ENCODE data around the gene FZD2. TPM values are rescaled to one million over a fixed set of nuclear protein-coding genes. Genes with fewer than 3 reads are reported as not detected.
"Not testable (repeated sequence)": the region's sequence is repeated elsewhere in the genome, so short reads cannot be mapped to it uniquely, and the experiment has no call there.

The FZD2 gene
- total RNA-seq, 2 experiments from 2014 or later = 0.36 to 0.45 TPM

DNA sequence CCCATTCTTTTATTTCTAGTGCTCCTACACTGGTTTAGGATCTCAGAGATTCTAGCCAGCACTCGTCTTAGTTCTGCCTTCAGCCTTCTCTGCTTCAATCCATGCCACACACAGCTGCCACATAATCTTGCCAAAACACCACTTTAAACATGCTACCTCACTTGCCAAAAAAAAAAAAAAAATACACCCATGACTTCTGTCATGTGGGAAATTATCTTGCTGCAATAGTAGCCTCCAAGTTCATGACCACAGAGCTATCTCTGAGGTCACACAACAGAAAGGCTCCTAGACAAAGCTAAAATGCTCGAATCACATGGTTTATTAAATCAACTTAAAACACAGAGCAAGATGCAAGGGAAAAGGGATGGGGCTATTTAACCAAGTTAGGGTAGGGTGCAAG, 18.1 kb downstream of the FZD2 start:
- Mint-ChIP-seq H3K4me3 (no peak overlapping the region), H3K9me3 (no peaks in the 10 kb centered on the region), H3K36me3 (no peaks in the 10 kb centered on the region), H3K27me3 (peaks cover 21% of the 10 kb centered on the region), H3K4me1 (peaks cover 2% of the 10 kb centered on the region), H3K27ac (no peak overlapping the region)
- POLR2A ChIA-PET = interaction anchor here (0.6 to 0.7 kb wide), 2 partner anchors 9 to 33 kb away, joined by 3 read pairs; no protein-coding TSS in a partner anchor
- DNase-seq (no peak), ATAC-seq (ENCODE audit: low read depth) (no peak)

DNA sequence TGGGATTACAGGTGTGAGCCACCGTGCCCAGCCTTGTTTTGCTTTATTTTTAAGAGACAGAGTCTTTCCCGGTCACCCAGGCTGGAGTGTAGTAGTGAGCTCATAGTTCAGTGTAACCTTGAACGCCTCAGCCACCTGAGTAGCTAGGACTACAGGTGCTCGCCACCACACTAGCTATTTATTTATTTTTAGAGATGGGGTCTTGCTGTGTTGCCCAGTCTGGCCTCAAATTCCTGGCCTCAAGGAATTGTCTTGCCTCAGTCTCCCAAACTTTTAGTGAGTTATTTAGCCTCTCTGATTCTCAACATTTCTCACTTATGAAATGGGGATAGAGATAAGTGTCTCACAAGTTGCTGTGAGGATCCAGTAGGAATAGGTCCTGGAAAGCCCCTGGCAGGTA, 21.7 kb downstream of the FZD2 start:
- H3K36me3 Mint-ChIP-seq = no peaks in the 10 kb centered on the region
- DNase-seq = no peak
- ATAC-seq (ENCODE audit: low read depth) = no peak
- POLR2A ChIA-PET = no interaction called here
- H3K4me1 Mint-ChIP-seq = peaks cover 2% of the 10 kb centered on the region
- H3K27ac Mint-ChIP-seq = no peak overlapping the region
- H3K27me3 Mint-ChIP-seq = peaks cover 26% of the 10 kb centered on the region
- no peaks in the 10 kb centered on the region for H3K9me3 Mint-ChIP-seq
- no peak overlapping the region for H3K4me3 Mint-ChIP-seq

DNA sequence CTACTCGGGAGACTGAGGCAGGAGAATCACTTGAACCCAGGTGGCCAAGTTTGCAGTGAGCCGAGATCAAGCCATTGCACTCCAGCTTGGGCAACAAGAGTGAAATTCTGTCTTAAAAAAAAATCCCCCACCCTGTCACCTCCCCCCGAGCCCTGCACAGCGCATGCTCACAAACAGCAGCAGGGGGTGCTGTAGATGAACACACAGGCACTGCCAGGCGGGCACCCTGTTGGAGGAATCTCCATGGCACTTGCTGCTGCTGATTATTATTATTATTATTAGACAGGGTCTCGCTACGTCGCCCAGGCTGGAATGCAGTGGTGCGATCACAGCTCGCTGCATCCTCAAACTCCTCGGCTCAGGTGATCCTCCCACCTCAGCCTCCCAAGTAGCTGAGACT, 24.6 kb downstream of the FZD2 start:
- no peaks in the 10 kb centered on the region for H3K9me3 Mint-ChIP-seq

DNA sequence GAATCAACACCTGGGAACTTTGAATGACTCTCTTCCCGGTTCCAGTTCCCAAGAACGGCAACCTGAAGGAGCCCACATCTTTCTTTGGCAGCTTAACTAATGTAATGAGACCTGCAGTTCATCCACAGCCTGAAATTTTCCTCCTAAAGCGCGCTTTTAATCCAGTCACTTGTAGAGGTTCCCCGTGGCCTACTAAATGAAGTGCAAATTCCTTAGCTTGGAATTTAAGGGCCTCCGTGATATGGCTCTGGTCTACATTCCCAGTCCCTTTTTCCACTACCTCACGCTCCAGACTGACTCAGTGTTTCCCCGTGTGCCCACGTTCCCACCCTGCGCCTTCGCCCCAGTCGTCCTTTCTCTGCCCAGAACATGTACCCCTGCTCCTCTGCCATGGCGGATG, 27.2 kb downstream of the FZD2 start:
- POLR2A ChIA-PET = no interaction called here
- H3K9me3 Mint-ChIP-seq = no peaks in the 10 kb centered on the region
- no peak for ATAC-seq (ENCODE audit: low read depth)
- no peak overlapping the region for H3K27ac Mint-ChIP-seq
- no peaks in the 10 kb centered on the region for H3K4me1 Mint-ChIP-seq
- H3K27me3 Mint-ChIP-seq = peaks cover 16% of the 10 kb centered on the region
- no peaks in the 10 kb centered on the region for H3K36me3 Mint-ChIP-seq
- no peak overlapping the region for H3K4me3 Mint-ChIP-seq
- DNase-seq = no peak

More for the DNA sequence above, 24.6 kb downstream of the FZD2 start:
- H3K4me1 Mint-ChIP-seq = peaks cover 2% of the 10 kb centered on the region
- H3K36me3 Mint-ChIP-seq = no peaks in the 10 kb centered on the region
- no peak overlapping the region for H3K4me3 Mint-ChIP-seq
- POLR2A ChIA-PET = no interaction called here
- no peak overlapping the region for H3K27ac Mint-ChIP-seq
- DNase-seq (no peak), ATAC-seq (ENCODE audit: low read depth) (no peak)
- H3K27me3 Mint-ChIP-seq = peaks cover 26% of the 10 kb centered on the region

GRCh38 chr17:44585315-44585714, 28.0 kb downstream of the FZD2 start:
- H3K9me3 Mint-ChIP-seq = no peaks in the 10 kb centered on the region
- ATAC-seq (ENCODE audit: low read depth) (no peak), DNase-seq (no peak)
- H3K4me3 Mint-ChIP-seq = no peak overlapping the region
- H3K27ac Mint-ChIP-seq = no peak overlapping the region
- H3K4me1 Mint-ChIP-seq = no peaks in the 10 kb centered on the region
- H3K36me3 Mint-ChIP-seq = no peaks in the 10 kb centered on the region
- POLR2A ChIA-PET = no interaction called here
- H3K27me3 Mint-ChIP-seq = peaks cover 10% of the 10 kb centered on the region

DNA sequence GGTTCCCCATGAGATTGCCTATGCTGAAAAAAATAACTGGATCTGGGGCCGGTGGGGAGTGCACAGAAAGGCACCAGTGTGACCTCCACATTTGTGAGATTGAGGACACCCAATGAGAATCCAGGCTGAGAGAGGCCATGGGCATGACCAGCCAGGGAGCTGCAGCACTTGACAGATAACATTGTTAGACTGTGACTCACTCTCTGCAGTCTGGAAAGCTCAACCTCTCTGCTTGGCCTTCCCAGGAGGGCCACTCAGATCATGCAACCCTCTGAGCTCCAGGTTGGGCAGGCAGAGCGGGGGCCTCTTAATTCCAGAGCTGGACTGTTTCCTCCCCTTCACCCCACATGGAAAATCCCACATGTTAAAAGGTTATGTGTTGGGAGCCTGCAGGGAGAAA, 30.1 kb downstream of the FZD2 start:
- no peaks in the 10 kb centered on the region for H3K36me3 Mint-ChIP-seq
- H3K4me1 Mint-ChIP-seq = no peaks in the 10 kb centered on the region
- H3K27me3 Mint-ChIP-seq = no peaks in the 10 kb centered on the region
- no peak overlapping the region for H3K27ac Mint-ChIP-seq
- POLR2A ChIA-PET = interaction anchor here (0.7 kb wide), 1 partner anchor 257 kb away, joined by 5 read pairs; no protein-coding TSS in a partner anchor
- no peaks in the 10 kb centered on the region for H3K9me3 Mint-ChIP-seq
- no peak for ATAC-seq (ENCODE audit: low read depth)
- DNase-seq = no peak
- no peak overlapping the region for H3K4me3 Mint-ChIP-seq

- Mint-ChIP-seq H3K36me3 (no peaks in the 10 kb centered on the region), H3K27me3 (peaks cover 4% of the 10 kb centered on the region), H3K27ac (no peak overlapping the region), H3K9me3 (no peaks in the 10 kb centered on the region), H3K4me1 (no peaks in the 10 kb centered on the region), H3K4me3 (no peak overlapping the region)
- ATAC-seq (ENCODE audit: low read depth) = no peak
- no peak for DNase-seq
- POLR2A ChIA-PET = no interaction called here
Measured at GRCh38 chr17:44589316-44590071, 32.2 kb downstream of the FZD2 start.

DNA sequence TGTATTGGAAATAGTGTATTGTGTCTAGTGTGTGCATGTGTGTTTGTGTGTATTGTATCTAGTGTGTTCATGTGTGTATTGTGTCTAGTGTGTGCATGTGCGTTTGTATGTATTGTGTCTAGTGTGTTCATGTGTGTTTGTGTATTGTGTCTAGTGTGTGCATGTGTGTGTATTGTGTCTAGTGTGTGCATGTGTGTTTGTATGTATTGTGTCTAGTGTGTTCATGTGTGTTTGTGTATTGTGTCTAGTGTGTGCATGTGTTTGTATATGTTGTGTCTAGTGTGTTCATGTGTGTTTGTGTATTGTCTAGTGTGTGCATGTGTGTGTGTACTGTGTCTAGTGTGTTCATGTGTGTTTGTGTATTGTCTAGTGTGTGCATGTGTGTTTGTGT, 32.8 kb downstream of the FZD2 start:
- H3K27me3 Mint-ChIP-seq; H3K27ac Mint-ChIP-seq; ATAC-seq (ENCODE audit: low read depth); POLR2A ChIA-PET; H3K4me1 Mint-ChIP-seq; H3K9me3 Mint-ChIP-seq; H3K4me3 Mint-ChIP-seq; DNase-seq; H3K36me3 Mint-ChIP-seq: not testable (repeated sequence)

- ATAC-seq (ENCODE audit: low read depth); POLR2A ChIA-PET; H3K4me3 Mint-ChIP-seq; DNase-seq; H3K36me3 Mint-ChIP-seq; H3K9me3 Mint-ChIP-seq; H3K27ac Mint-ChIP-seq; H3K4me1 Mint-ChIP-seq; H3K27me3 Mint-ChIP-seq: not testable (repeated sequence)
Measured at GRCh38 chr17:44590762-44591161, 33.5 kb downstream of the FZD2 start.

- H3K27ac Mint-ChIP-seq = no peak overlapping the region
- no peak for ATAC-seq (ENCODE audit: low read depth)
- H3K4me3 Mint-ChIP-seq = no peak overlapping the region
- H3K36me3 Mint-ChIP-seq = no peaks in the 10 kb centered on the region
- no peaks in the 10 kb centered on the region for H3K9me3 Mint-ChIP-seq
- H3K4me1 Mint-ChIP-seq = no peaks in the 10 kb centered on the region
- DNase-seq = no peak
- POLR2A ChIA-PET = interaction anchor here (0.7 kb wide), 1 partner anchor 36 kb away, joined by 5 read pairs; no protein-coding TSS in a partner anchor
- H3K27me3 Mint-ChIP-seq = peaks cover 5% of the 10 kb centered on the region
Measured at GRCh38 chr17:44591206-44591605, 33.9 kb downstream of the FZD2 start.

DNA sequence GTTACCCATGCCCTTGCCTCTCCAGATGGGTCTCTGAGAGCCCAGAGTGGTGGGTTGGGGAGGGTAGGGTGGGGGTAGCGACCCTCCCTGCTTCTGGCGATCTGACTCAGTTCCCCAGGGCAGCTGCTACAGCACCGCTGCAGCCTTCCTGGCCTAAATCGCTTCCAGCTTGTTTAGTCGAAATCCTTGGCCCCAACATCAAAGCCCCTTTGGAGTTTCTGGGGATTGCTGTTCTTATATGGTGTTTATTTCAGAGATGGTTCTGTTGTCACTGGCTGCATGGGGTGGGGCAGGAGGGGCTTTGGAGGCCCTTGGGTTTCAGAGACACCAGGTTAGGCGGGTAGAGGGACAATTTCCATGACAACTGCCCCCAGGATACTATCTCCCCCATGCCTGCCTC, 35.9 kb downstream of the FZD2 start:
- Mint-ChIP-seq H3K9me3 (no peaks in the 10 kb centered on the region), H3K36me3 (no peaks in the 10 kb centered on the region), H3K4me3 (no peak overlapping the region), H3K27me3 (peaks cover 7% of the 10 kb centered on the region), H3K4me1 (no peaks in the 10 kb centered on the region), H3K27ac (no peak overlapping the region)
- POLR2A ChIA-PET = no interaction called here
- no peak for DNase-seq
- ATAC-seq (ENCODE audit: low read depth) = no peak

DNA sequence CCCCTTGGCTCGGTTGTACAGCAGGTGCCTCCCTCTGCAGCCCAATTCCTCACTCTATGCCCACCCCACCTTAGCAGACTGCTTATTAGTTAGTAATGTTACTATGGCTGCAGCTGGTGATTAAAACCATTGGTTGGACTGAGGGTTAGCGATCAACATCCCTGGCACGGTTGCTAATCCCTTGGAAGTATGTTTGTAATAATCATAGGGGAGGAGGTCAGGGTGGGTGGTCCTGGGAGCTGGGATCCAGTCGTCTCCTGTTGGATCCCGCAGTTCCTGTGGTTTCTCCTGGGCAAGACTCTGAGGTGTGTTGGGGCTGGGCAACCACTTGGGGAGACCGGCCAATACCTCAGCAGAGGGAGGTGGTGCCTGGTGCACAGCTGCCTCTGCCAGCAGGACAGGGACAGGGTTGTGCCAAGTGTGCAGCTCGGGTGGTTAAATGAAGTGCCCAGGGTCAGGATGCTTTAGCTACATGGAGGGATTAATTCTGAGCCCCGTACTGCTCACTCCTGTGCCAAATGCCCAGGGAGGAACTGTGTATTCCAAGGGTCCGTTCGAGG, 38.0 kb downstream of the FZD2 start:
- H3K27ac Mint-ChIP-seq = no peak overlapping the region
- no peak overlapping the region for H3K4me3 Mint-ChIP-seq
- H3K4me1 Mint-ChIP-seq = no peaks in the 10 kb centered on the region
- ATAC-seq (ENCODE audit: low read depth) (no peak), DNase-seq (no peak)
- H3K36me3 Mint-ChIP-seq = no peaks in the 10 kb centered on the region
- H3K9me3 Mint-ChIP-seq = no peaks in the 10 kb centered on the region
- POLR2A ChIA-PET = no interaction called here
- H3K27me3 Mint-ChIP-seq = peaks cover 7% of the 10 kb centered on the region

GRCh38 chr17:44598329-44598728, 41.0 kb downstream of the FZD2 start:
- H3K36me3 Mint-ChIP-seq = no peaks in the 10 kb centered on the region
- ATAC-seq (ENCODE audit: low read depth) (no peak), DNase-seq (no peak)
- no peaks in the 10 kb centered on the region for H3K4me1 Mint-ChIP-seq
- peaks cover 10% of the 10 kb centered on the region for H3K27me3 Mint-ChIP-seq
- POLR2A ChIA-PET = no interaction called here
- no peak overlapping the region for H3K4me3 Mint-ChIP-seq
- H3K27ac Mint-ChIP-seq = no peak overlapping the region
- no peaks in the 10 kb centered on the region for H3K9me3 Mint-ChIP-seq

- no peaks in the 10 kb centered on the region for H3K36me3 Mint-ChIP-seq
- no peaks in the 10 kb centered on the region for H3K9me3 Mint-ChIP-seq
- no peak overlapping the region for H3K27ac Mint-ChIP-seq
- H3K27me3 Mint-ChIP-seq = peaks cover 8% of the 10 kb centered on the region
- POLR2A ChIA-PET = no interaction called here
- no peaks in the 10 kb centered on the region for H3K4me1 Mint-ChIP-seq
- H3K4me3 Mint-ChIP-seq = no peak overlapping the region
- no peak for ATAC-seq (ENCODE audit: low read depth)
- DNase-seq = no peak
Measured at GRCh38 chr17:44598932-44599297, 41.6 kb downstream of the FZD2 start.

All from activated naive CD8-positive, alpha-beta T cell treated with anti-CD3 and anti-CD28 coated beads, Interleukin-2, amount 10 ng/mL, durations not matched to agents 7 days and 5 days (primary cell).